Measurements from ENCODE around the gene SMDT1.
A peak's percentile ranks its signal among the peaks of the same experiment; 100 is the strongest.
"Not testable (repeated sequence)": the region's sequence is repeated elsewhere in the genome, so short reads cannot be mapped to it uniquely, and the experiment has no call there.

SMDT1 gene

GRCh38 chr22:42086051-42086450, 6.6 kb downstream of the SMDT1 start:
- no peak overlapping the region for H3K9ac ChIP-seq (ENCODE audit: low read depth, low read length)
- no peaks in the 10 kb centered on the region for H3K9me3 ChIP-seq (ENCODE audit: control insufficient read depth, insufficient read depth, low read length)
- no peaks in the 10 kb centered on the region for H3K27me3 ChIP-seq (ENCODE audit: control insufficient read depth, insufficient read depth, low read length)
- no peak overlapping the region for H3K4me3 ChIP-seq (ENCODE audit: low read depth, low read length)
- H3K36me3 ChIP-seq (ENCODE audit: control insufficient read depth, insufficient read depth, low read length), result peaks cover 30% of the 10 kb centered on the region
- no peaks in the 10 kb centered on the region for H3K4me1 ChIP-seq (ENCODE audit: control insufficient read depth, insufficient read depth, low read length)

GRCh38 chr22:42090596-42091454, 11.3 kb downstream of the SMDT1 start, which contains the start of gene NDUFA6:
Gene NDUFA6 (minus strand): TSS chr22:42090772. CDS start chr22:42090744, 28 bp downstream.
- Histone ChIP-seq H3K4me3 (ENCODE audit: low read depth, low read length) (peak within 1 kb of the TSS; percentile 98), H3K9ac (ENCODE audit: low read depth, low read length) (peak within 1 kb of the TSS; percentile 90), H3K27me3 (ENCODE audit: control insufficient read depth, insufficient read depth, low read length) (peaks cover 3% of the 10 kb centered on the region), H3K36me3 (ENCODE audit: control insufficient read depth, insufficient read depth, low read length) (peaks cover 16% of the 10 kb centered on the region), H3K4me1 (ENCODE audit: control insufficient read depth, insufficient read depth, low read length) (peaks cover 3% of the 10 kb centered on the region), H3K9me3 (ENCODE audit: control insufficient read depth, insufficient read depth, low read length) (no peaks in the 10 kb centered on the region)

- Histone ChIP-seq H3K9ac (ENCODE audit: low read depth, low read length) (peak overlapping the region; percentile 70), H3K27me3 (ENCODE audit: control insufficient read depth, insufficient read depth, low read length) (peaks cover 3% of the 10 kb centered on the region), H3K4me3 (ENCODE audit: low read depth, low read length) (peak overlapping the region; percentile 98), H3K9me3 (ENCODE audit: control insufficient read depth, insufficient read depth, low read length) (no peaks in the 10 kb centered on the region), H3K36me3 (ENCODE audit: control insufficient read depth, insufficient read depth, low read length) (peaks cover 11% of the 10 kb centered on the region), H3K4me1 (ENCODE audit: control insufficient read depth, insufficient read depth, low read length) (peaks cover 3% of the 10 kb centered on the region)
Observed at GRCh38 chr22:42091455-42091782, 11.9 kb downstream of the SMDT1 start.

GRCh38 chr22:42101199-42101598, 21.7 kb downstream of the SMDT1 start:
- Histone ChIP-seq H3K27me3 (ENCODE audit: control insufficient read depth, insufficient read depth, low read length) (no peaks in the 10 kb centered on the region), H3K9ac (ENCODE audit: low read depth, low read length) (no peak overlapping the region), H3K4me1 (ENCODE audit: control insufficient read depth, insufficient read depth, low read length) (no peaks in the 10 kb centered on the region), H3K36me3 (ENCODE audit: control insufficient read depth, insufficient read depth, low read length) (no peaks in the 10 kb centered on the region), H3K4me3 (ENCODE audit: low read depth, low read length) (no peak overlapping the region), H3K9me3 (ENCODE audit: control insufficient read depth, insufficient read depth, low read length) (peaks cover 4% of the 10 kb centered on the region)

GRCh38 chr22:42104332-42104860, 24.9 kb downstream of the SMDT1 start:
- not testable (repeated sequence) for H3K27me3 ChIP-seq (ENCODE audit: control insufficient read depth, insufficient read depth, low read length); H3K4me1 ChIP-seq (ENCODE audit: control insufficient read depth, insufficient read depth, low read length); H3K9me3 ChIP-seq (ENCODE audit: control insufficient read depth, insufficient read depth, low read length); H3K4me3 ChIP-seq (ENCODE audit: low read depth, low read length); H3K36me3 ChIP-seq (ENCODE audit: control insufficient read depth, insufficient read depth, low read length); H3K9ac ChIP-seq (ENCODE audit: low read depth, low read length)

GRCh38 chr22:42108848-42109247, 29.3 kb downstream of the SMDT1 start:
- H3K4me1 ChIP-seq (ENCODE audit: control insufficient read depth, insufficient read depth, low read length), result no peaks in the 10 kb centered on the region
- H3K4me3 ChIP-seq (ENCODE audit: low read depth, low read length), result no peak overlapping the region
- H3K9ac ChIP-seq (ENCODE audit: low read depth, low read length), result no peak overlapping the region
- no peaks in the 10 kb centered on the region for H3K36me3 ChIP-seq (ENCODE audit: control insufficient read depth, insufficient read depth, low read length)
- peaks cover 5% of the 10 kb centered on the region for H3K27me3 ChIP-seq (ENCODE audit: control insufficient read depth, insufficient read depth, low read length)
- peaks cover 4% of the 10 kb centered on the region for H3K9me3 ChIP-seq (ENCODE audit: control insufficient read depth, insufficient read depth, low read length)

GRCh38 chr22:42111798-42112197, 32.3 kb downstream of the SMDT1 start:
- peaks cover 5% of the 10 kb centered on the region for H3K27me3 ChIP-seq (ENCODE audit: control insufficient read depth, insufficient read depth, low read length)
- no peak overlapping the region for H3K9ac ChIP-seq (ENCODE audit: low read depth, low read length)
- H3K36me3 ChIP-seq (ENCODE audit: control insufficient read depth, insufficient read depth, low read length), result no peaks in the 10 kb centered on the region
- H3K4me3 ChIP-seq (ENCODE audit: low read depth, low read length), result no peak overlapping the region
- peaks cover 6% of the 10 kb centered on the region for H3K9me3 ChIP-seq (ENCODE audit: control insufficient read depth, insufficient read depth, low read length)
- H3K4me1 ChIP-seq (ENCODE audit: control insufficient read depth, insufficient read depth, low read length), result no peaks in the 10 kb centered on the region

- H3K4me3 ChIP-seq (ENCODE audit: low read depth, low read length); H3K27me3 ChIP-seq (ENCODE audit: control insufficient read depth, insufficient read depth, low read length); H3K9ac ChIP-seq (ENCODE audit: low read depth, low read length); H3K9me3 ChIP-seq (ENCODE audit: control insufficient read depth, insufficient read depth, low read length); H3K4me1 ChIP-seq (ENCODE audit: control insufficient read depth, insufficient read depth, low read length); H3K36me3 ChIP-seq (ENCODE audit: control insufficient read depth, insufficient read depth, low read length): not testable (repeated sequence)
Observed at GRCh38 chr22:42112793-42113192, 33.3 kb downstream of the SMDT1 start.

GRCh38 chr22:42114721-42115120, 35.2 kb downstream of the SMDT1 start:
- H3K36me3 ChIP-seq (ENCODE audit: control insufficient read depth, insufficient read depth, low read length), result no peaks in the 10 kb centered on the region

GRCh38 chr22:42115420-42115830, 35.9 kb downstream of the SMDT1 start:
- H3K36me3 ChIP-seq (ENCODE audit: control insufficient read depth, insufficient read depth, low read length); H3K4me3 ChIP-seq (ENCODE audit: low read depth, low read length); H3K4me1 ChIP-seq (ENCODE audit: control insufficient read depth, insufficient read depth, low read length); H3K27me3 ChIP-seq (ENCODE audit: control insufficient read depth, insufficient read depth, low read length); H3K9ac ChIP-seq (ENCODE audit: low read depth, low read length); H3K9me3 ChIP-seq (ENCODE audit: control insufficient read depth, insufficient read depth, low read length): not testable (repeated sequence)

More at GRCh38 chr22:42114721-42115120, 35.2 kb downstream of the SMDT1 start:
- Histone ChIP-seq H3K9me3 (ENCODE audit: control insufficient read depth, insufficient read depth, low read length) (peaks cover 6% of the 10 kb centered on the region), H3K27me3 (ENCODE audit: control insufficient read depth, insufficient read depth, low read length) (peaks cover 2% of the 10 kb centered on the region), H3K4me1 (ENCODE audit: control insufficient read depth, insufficient read depth, low read length) (no peaks in the 10 kb centered on the region), H3K4me3 (ENCODE audit: low read depth, low read length) (no peak overlapping the region), H3K9ac (ENCODE audit: low read depth, low read length) (no peak overlapping the region)

GRCh38 chr22:42116848-42117424, 37.4 kb downstream of the SMDT1 start:
- no peaks in the 10 kb centered on the region for H3K4me1 ChIP-seq (ENCODE audit: control insufficient read depth, insufficient read depth, low read length)
- no peaks in the 10 kb centered on the region for H3K36me3 ChIP-seq (ENCODE audit: control insufficient read depth, insufficient read depth, low read length)
- no peak overlapping the region for H3K9ac ChIP-seq (ENCODE audit: low read depth, low read length)
- peaks cover 2% of the 10 kb centered on the region for H3K27me3 ChIP-seq (ENCODE audit: control insufficient read depth, insufficient read depth, low read length)
- H3K4me3 ChIP-seq (ENCODE audit: low read depth, low read length), result no peak overlapping the region
- peaks cover 6% of the 10 kb centered on the region for H3K9me3 ChIP-seq (ENCODE audit: control insufficient read depth, insufficient read depth, low read length)
